Astrocyte (in vitro differentiated cells and primary cell): ENCODE measurements around the gene FLRT1. TPM values are rescaled to one million over a fixed set of nuclear protein-coding genes. Genes with fewer than 3 reads are reported as not detected.

Experiments used
- DNase-seq: peaks from one replicate; pipeline ENCODE4 v3.0.0-alpha.2; 2010; ENCODE audit warnings: low read depth
- FAIRE-seq: peaks from 2 replicates; lab custom pipeline; 2011; peaks lifted over from hg19 to GRCh38; lab: Jason Lieb, UNC
- H2AFZ ChIP-seq: 2 replicates; pipeline ENCODE4 v1.6.0; 2012; ENCODE audit warnings: low read depth, low read length, inconsistent platforms
- H3K27ac ChIP-seq: 2 replicates; pipeline ENCODE4 v1.5.1; 2011; ENCODE audit warnings: low read depth, low read length, inconsistent platforms
- H3K27me3 ChIP-seq: 2 replicates; pipeline ENCODE4 v1.6.0; 2011; ENCODE audit warnings: low read length, inconsistent platforms; ENCODE audit not compliant: insufficient read depth
- H3K36me3 ChIP-seq: 2 replicates; pipeline ENCODE4 v1.5.1; 2011; ENCODE audit warnings: low read length, inconsistent platforms; ENCODE audit not compliant: insufficient read depth
- H3K4me1 ChIP-seq: 2 replicates; pipeline ENCODE4 v1.5.1; 2011; ENCODE audit warnings: low read length, inconsistent platforms; ENCODE audit not compliant: insufficient read depth
- H3K4me2 ChIP-seq: 2 replicates; pipeline ENCODE4 v1.6.0; 2012; ENCODE audit warnings: low read length, inconsistent platforms
- H3K4me3 ChIP-seq: 2 replicates; pipeline ENCODE4 v1.5.1; 2011; ENCODE audit warnings: low read depth, mild to moderate bottlenecking, low read length, inconsistent platforms; ENCODE audit not compliant: insufficient read depth
- H3K79me2 ChIP-seq: 2 replicates; pipeline ENCODE4 v1.6.0; 2012; ENCODE audit warnings: mild to moderate bottlenecking, low read length, inconsistent platforms; ENCODE audit not compliant: insufficient read depth
- H3K9ac ChIP-seq: 2 replicates; pipeline ENCODE4 v1.6.0; 2012; ENCODE audit warnings: mild to moderate bottlenecking, low read length, inconsistent platforms
- H3K9me3 ChIP-seq: 2 replicates; pipeline ENCODE4 v1.5.1; 2012; ENCODE audit warnings: low read depth, mild to moderate bottlenecking, low read length, inconsistent platforms; ENCODE audit not compliant: insufficient read depth
- H4K20me1 ChIP-seq: 2 replicates; pipeline ENCODE4 v1.6.0; 2012; ENCODE audit warnings: low read length, inconsistent platforms; ENCODE audit not compliant: insufficient read depth
- H3K27ac Mint-ChIP-seq: one replicate; pipeline ENCODE4 v1.8.0; 2021; ENCODE audit warnings: mild to moderate bottlenecking, mixed read lengths; ENCODE audit not compliant: unreplicated experiment
- H3K27me3 Mint-ChIP-seq: one replicate; pipeline ENCODE4 v1.8.0; 2021; ENCODE audit warnings: low read depth, mixed read lengths; ENCODE audit not compliant: unreplicated experiment
- H3K36me3 Mint-ChIP-seq: one replicate; pipeline ENCODE4 v1.8.0; 2021; ENCODE audit warnings: low read depth, mixed read lengths; ENCODE audit not compliant: unreplicated experiment
- H3K4me1 Mint-ChIP-seq: one replicate; pipeline ENCODE4 v1.8.0; 2021; ENCODE audit warnings: low read depth, mixed read lengths; ENCODE audit not compliant: unreplicated experiment
- H3K4me3 Mint-ChIP-seq: one replicate; pipeline ENCODE4 v1.8.0; 2021; ENCODE audit warnings: mild to moderate bottlenecking, moderate library complexity, mixed read lengths; ENCODE audit not compliant: unreplicated experiment
- H3K9me3 Mint-ChIP-seq: one replicate; pipeline ENCODE4 v1.8.0; 2021; ENCODE audit warnings: mild to moderate bottlenecking, mixed read lengths; ENCODE audit not compliant: unreplicated experiment
- EZH2 ChIP-seq: IDR thresholded peaks from 2 replicates; pipeline ENCODE4 v1.6.1; 2012; ENCODE audit warnings: mild to moderate bottlenecking, low read length, inconsistent platforms; ENCODE audit not compliant: insufficient read depth
- total RNA-seq: library from RNA; stranded (reverse); gene quantifications from 2 replicates; pipeline ENCODE4 v1.2.1, GENCODE V29; 2021
- TF ChIP-seq, protein P1 (sequence below): IDR thresholded peaks from 2 replicates; pipeline ENCODE4 v1.5.1; 2011; ENCODE audit warnings: low read depth, mild to moderate bottlenecking, inconsistent platforms, low read length, moderate library complexity; ENCODE audit not compliant: insufficient read depth

FLRT1 gene
- total RNA-seq, 1 donor from 2014 or later: 0.20 TPM

GRCh38 chr11:64035081-64035524, 628 bp upstream of the FLRT1 start:
- no peak overlapping the region for H3K9ac ChIP-seq
- Mint-ChIP-seq H3K9me3 (no peaks in the 10 kb centered on the region), H3K36me3 (no peaks in the 10 kb centered on the region), H3K4me3 (peak overlapping the region; percentile 81), H3K27ac (peak overlapping the region; percentile 78), H3K27me3 (peaks cover 46% of the 10 kb centered on the region), H3K4me1 (peaks cover 7% of the 10 kb centered on the region)
- H3K4me1 ChIP-seq: peaks cover 2% of the 10 kb centered on the region
- no peaks in the 10 kb centered on the region for H3K36me3 ChIP-seq
- H3K27ac ChIP-seq: no peak overlapping the region
- peak; percentile 83 for TF ChIP-seq EZH2
- TF ChIP-seq, protein P1, sequence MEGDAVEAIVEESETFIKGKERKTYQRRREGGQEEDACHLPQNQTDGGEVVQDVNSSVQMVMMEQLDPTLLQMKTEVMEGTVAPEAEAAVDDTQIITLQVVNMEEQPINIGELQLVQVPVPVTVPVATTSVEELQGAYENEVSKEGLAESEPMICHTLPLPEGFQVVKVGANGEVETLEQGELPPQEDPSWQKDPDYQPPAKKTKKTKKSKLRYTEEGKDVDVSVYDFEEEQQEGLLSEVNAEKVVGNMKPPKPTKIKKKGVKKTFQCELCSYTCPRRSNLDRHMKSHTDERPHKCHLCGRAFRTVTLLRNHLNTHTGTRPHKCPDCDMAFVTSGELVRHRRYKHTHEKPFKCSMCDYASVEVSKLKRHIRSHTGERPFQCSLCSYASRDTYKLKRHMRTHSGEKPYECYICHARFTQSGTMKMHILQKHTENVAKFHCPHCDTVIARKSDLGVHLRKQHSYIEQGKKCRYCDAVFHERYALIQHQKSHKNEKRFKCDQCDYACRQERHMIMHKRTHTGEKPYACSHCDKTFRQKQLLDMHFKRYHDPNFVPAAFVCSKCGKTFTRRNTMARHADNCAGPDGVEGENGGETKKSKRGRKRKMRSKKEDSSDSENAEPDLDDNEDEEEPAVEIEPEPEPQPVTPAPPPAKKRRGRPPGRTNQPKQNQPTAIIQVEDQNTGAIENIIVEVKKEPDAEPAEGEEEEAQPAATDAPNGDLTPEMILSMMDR: no peak
- no peaks in the 10 kb centered on the region for H3K9me3 ChIP-seq
- H4K20me1 ChIP-seq: peaks cover 7% of the 10 kb centered on the region
- FAIRE-seq (no peak), DNase-seq (no peak)
- peaks cover 11% of the 10 kb centered on the region for H3K27me3 ChIP-seq
- no peak overlapping the region for H2AFZ ChIP-seq
- H3K79me2 ChIP-seq: no peaks in the 10 kb centered on the region
- peak overlapping the region; percentile 33 for H3K4me2 ChIP-seq
- H3K4me3 ChIP-seq: no peak overlapping the region

- Mint-ChIP-seq H3K4me1 (peaks cover 7% of the 10 kb centered on the region), H3K36me3 (no peaks in the 10 kb centered on the region), H3K27ac (no peak overlapping the region), H3K4me3 (no peak overlapping the region), H3K27me3 (peaks cover 47% of the 10 kb centered on the region), H3K9me3 (no peaks in the 10 kb centered on the region)
- TF ChIP-seq, protein P1: no peak
- TF ChIP-seq EZH2: peak; percentile 75
- Histone ChIP-seq H2AFZ (peak overlapping the region; percentile 41), H3K79me2 (no peaks in the 10 kb centered on the region), H3K27ac (no peak overlapping the region), H3K4me1 (peaks cover 2% of the 10 kb centered on the region), H3K4me2 (peak overlapping the region; percentile 83), H3K9ac (peak overlapping the region; percentile 23), H3K36me3 (no peaks in the 10 kb centered on the region), H4K20me1 (peaks cover 7% of the 10 kb centered on the region), H3K27me3 (peaks cover 11% of the 10 kb centered on the region), H3K4me3 (peak overlapping the region; percentile 44), H3K9me3 (no peaks in the 10 kb centered on the region)
- peak; percentile 17 for DNase-seq
- FAIRE-seq: no peak
These were observed 626 bp downstream of the FLRT1 start for GRCh38 chr11:64036087-64037026.
